HEK293 (cell line): ENCODE results near the gene EDN1.
A peak's percentile ranks its signal among the peaks of the same experiment; 100 is the strongest.

ENCODE experiments used
- CTCF ChIA-PET: fragments of 350-600 bp; formaldehyde crosslinking; extraction: SDS; loops from one replicate; lab custom pipeline; 2021; ENCODE audit warnings: antibody characterized with exemption; lab: Yijun Ruan, JAX
- POLR2A ChIA-PET: fragments of 300-600 bp; formaldehyde crosslinking; extraction: SDS; loops from one replicate; lab custom pipeline; 2020; ENCODE audit warnings: antibody characterized with exemption, inconsistent platforms; lab: Yijun Ruan, JAX
- H3K27ac ChIP-seq: fragments of 200-500 bp; sonication (Bioruptor generic); 2 replicates; pipeline ENCODE4 v1.5.1; 2014; ENCODE audit warnings: low read depth, low read length, control low read depth, inconsistent platforms; ENCODE audit errors: extremely low read depth
- H3K36me3 ChIP-seq, 2 experiments: fragments of 200-500 bp in 1 of 2; sonication (Bioruptor generic) in 1 of 2; 1 replicate in 1 of 2; 2 replicates in 1 of 2; pipeline ENCODE4 v1.5.1; 2014 to 2017; ENCODE audit warnings: inconsistent platforms in 2 of 2, low read length in 2 of 2; ENCODE audit not compliant: control insufficient read depth in 2 of 2, insufficient read depth in 1 of 2
- H3K4me1 ChIP-seq: fragments of 200-500 bp; sonication (Bioruptor generic); 2 replicates; pipeline ENCODE4 v1.5.1; 2014; ENCODE audit warnings: mild to moderate bottlenecking, low read length, inconsistent platforms; ENCODE audit not compliant: control insufficient read depth, insufficient read depth
- H3K4me3 ChIP-seq: 2 replicates; pipeline ENCODE4 v1.5.1; 2011; ENCODE audit warnings: low read depth, mild to moderate bottlenecking, control low read depth, low read length, moderate library complexity
- H3K9me3 ChIP-seq: fragments of 200-500 bp; sonication (Bioruptor generic); 2 replicates; pipeline ENCODE4 v1.5.1; 2014; ENCODE audit warnings: low read depth, low read length, inconsistent platforms; ENCODE audit not compliant: control insufficient read depth, insufficient read depth
- FEZF1 ChIP-seq: fragments of 450-650 bp; formaldehyde crosslinking; IDR thresholded peaks from 2 replicates; pipeline ENCODE4 v1.5.1; 2016; ENCODE audit warnings: missing biosample characterization, missing genetic modification characterization
- GLIS1 ChIP-seq: fragments of 450-650 bp; formaldehyde crosslinking; IDR thresholded peaks from 2 replicates; pipeline ENCODE4 v1.5.1; 2016; ENCODE audit warnings: missing biosample characterization, missing genetic modification characterization
- HOXA7 ChIP-seq: sonication (generic); formaldehyde crosslinking; IDR thresholded peaks from 2 replicates; pipeline ENCODE4 v1.8.1; 2022; ENCODE audit warnings: missing genetic modification reagents, borderline replicate concordance
- KLF9 ChIP-seq: fragments of 450-650 bp; formaldehyde crosslinking; IDR thresholded peaks from 2 replicates; pipeline ENCODE4 v1.5.1; 2016; ENCODE audit warnings: missing biosample characterization, missing genetic modification characterization, low read depth
- ZBTB20 ChIP-seq: fragments of 450-650 bp; formaldehyde crosslinking; IDR thresholded peaks from 2 replicates; pipeline ENCODE4 v1.5.1; 2016; ENCODE audit warnings: missing biosample characterization, missing genetic modification characterization
- ZNF132 ChIP-seq: fragments of 450-650 bp; formaldehyde crosslinking; IDR thresholded peaks from 2 replicates; pipeline ENCODE4 v1.5.1; 2017; ENCODE audit warnings: missing biosample characterization, missing genetic modification characterization, borderline replicate concordance
- ZNF146 ChIP-seq: fragments of 450-650 bp; formaldehyde crosslinking; IDR thresholded peaks from 2 replicates; pipeline ENCODE4 v1.5.1; 2016; ENCODE audit warnings: missing biosample characterization, missing genetic modification characterization
- ZNF169 ChIP-seq: fragments of 450-650 bp; formaldehyde crosslinking; IDR thresholded peaks from 2 replicates; pipeline ENCODE4 v1.5.1; 2016; ENCODE audit warnings: missing biosample characterization, missing genetic modification characterization
- ZNF324 ChIP-seq: fragments of 450-650 bp; formaldehyde crosslinking; IDR thresholded peaks from 2 replicates; pipeline ENCODE4 v1.5.1; 2016; ENCODE audit warnings: missing biosample characterization, missing genetic modification characterization
- ZNF530 ChIP-seq: fragments of 450-650 bp; formaldehyde crosslinking; IDR thresholded peaks from 2 replicates; pipeline ENCODE4 v1.5.1; 2016; ENCODE audit warnings: low read depth, missing biosample characterization, missing genetic modification characterization
- ZNF555 ChIP-seq: fragments of 450-650 bp; formaldehyde crosslinking; conservative IDR thresholded peaks from 2 replicates; pipeline ENCODE4 v1.5.1; 2017; ENCODE audit warnings: missing biosample characterization, mild to moderate bottlenecking, missing genetic modification characterization, inconsistent platforms
- ZNF654 ChIP-seq: fragments of 450-650 bp; formaldehyde crosslinking; IDR thresholded peaks from 2 replicates; pipeline ENCODE4 v1.5.1; 2016; ENCODE audit warnings: low read depth, missing biosample characterization, missing genetic modification characterization
- TF ChIP-seq, protein P1 (sequence below): fragments of 450-650 bp; formaldehyde crosslinking; IDR thresholded peaks from 2 replicates; pipeline ENCODE4 v1.5.1; 2016; ENCODE audit warnings: missing biosample characterization, missing genetic modification characterization
- TF ChIP-seq, protein P2 (sequence below): fragments of 450-650 bp; formaldehyde crosslinking; IDR thresholded peaks from 2 replicates; pipeline ENCODE4 v1.5.1; 2017; ENCODE audit warnings: missing biosample characterization, missing genetic modification characterization
- TF ChIP-seq, protein P3 (sequence below): fragments of 450-650 bp; formaldehyde crosslinking; optimal IDR thresholded peaks from 2 replicates; pipeline ENCODE3; 2016; ENCODE audit warnings: missing biosample characterization, mild to moderate bottlenecking, missing genetic modification characterization

The EDN1 gene

DNA sequence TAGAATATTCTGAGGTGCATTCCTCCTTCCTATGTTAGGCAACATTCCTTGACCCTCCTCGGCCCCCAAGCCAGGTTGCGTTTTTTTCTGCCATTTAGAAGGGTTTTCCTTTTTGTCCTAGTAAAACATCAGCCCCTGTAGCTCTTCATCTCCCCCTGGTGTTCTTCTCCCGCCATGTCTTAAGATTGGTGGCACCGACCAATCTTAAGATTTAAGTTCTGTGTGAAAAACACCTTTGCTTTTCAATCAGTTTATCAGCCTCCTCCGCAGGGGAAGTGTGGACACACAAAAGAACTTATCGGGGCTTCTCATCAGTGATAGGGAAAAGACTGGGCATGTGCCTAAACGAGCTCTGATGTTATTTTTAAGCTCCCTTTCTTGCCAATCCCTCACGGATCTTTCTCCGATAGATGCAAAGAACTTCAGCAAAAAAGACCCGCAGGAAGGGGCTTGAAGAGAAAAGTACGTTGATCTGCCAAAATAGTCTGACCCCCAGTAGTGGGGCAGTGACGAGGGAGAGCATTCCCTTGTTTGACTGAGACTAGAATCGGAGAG lies 719 bp upstream of the EDN1 start:
- Histone ChIP-seq H3K4me1 (peaks cover 9% of the 10 kb centered on the region), H3K4me3 (peak overlapping the region; percentile 50), H3K9me3 (no peaks in the 10 kb centered on the region), H3K27ac (no peak overlapping the region; the same call in 1 of the 2 replicates), H3K36me3 (no peaks in the 10 kb centered on the region)
- TF ChIP-seq ZNF555 (tag by site-specific recombination), result no peak
- no peak for TF ChIP-seq ZNF132
- peak; percentile 79 for TF ChIP-seq ZNF654 (tag by site-specific recombination)
- no peak for TF ChIP-seq ZNF530 (tag by site-specific recombination)
- no peak for TF ChIP-seq ZNF146
- TF ChIP-seq, protein P1, sequence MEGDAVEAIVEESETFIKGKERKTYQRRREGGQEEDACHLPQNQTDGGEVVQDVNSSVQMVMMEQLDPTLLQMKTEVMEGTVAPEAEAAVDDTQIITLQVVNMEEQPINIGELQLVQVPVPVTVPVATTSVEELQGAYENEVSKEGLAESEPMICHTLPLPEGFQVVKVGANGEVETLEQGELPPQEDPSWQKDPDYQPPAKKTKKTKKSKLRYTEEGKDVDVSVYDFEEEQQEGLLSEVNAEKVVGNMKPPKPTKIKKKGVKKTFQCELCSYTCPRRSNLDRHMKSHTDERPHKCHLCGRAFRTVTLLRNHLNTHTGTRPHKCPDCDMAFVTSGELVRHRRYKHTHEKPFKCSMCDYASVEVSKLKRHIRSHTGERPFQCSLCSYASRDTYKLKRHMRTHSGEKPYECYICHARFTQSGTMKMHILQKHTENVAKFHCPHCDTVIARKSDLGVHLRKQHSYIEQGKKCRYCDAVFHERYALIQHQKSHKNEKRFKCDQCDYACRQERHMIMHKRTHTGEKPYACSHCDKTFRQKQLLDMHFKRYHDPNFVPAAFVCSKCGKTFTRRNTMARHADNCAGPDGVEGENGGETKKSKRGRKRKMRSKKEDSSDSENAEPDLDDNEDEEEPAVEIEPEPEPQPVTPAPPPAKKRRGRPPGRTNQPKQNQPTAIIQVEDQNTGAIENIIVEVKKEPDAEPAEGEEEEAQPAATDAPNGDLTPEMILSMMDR (tag by site-specific recombination), result peak; percentile 62
- ChIA-PET CTCF (interaction anchor here (0.6 to 7.0 kb wide), 81 partner anchors 10 to 1797 kb away, joined by 3 to 82 read pairs (median 4); no protein-coding TSS in a partner anchor), POLR2A (interaction anchor here (0.6 to 1.9 kb wide), 14 partner anchors 8 to 318 kb away, joined by 3 to 10 read pairs (median 3); no protein-coding TSS in a partner anchor)

DNA sequence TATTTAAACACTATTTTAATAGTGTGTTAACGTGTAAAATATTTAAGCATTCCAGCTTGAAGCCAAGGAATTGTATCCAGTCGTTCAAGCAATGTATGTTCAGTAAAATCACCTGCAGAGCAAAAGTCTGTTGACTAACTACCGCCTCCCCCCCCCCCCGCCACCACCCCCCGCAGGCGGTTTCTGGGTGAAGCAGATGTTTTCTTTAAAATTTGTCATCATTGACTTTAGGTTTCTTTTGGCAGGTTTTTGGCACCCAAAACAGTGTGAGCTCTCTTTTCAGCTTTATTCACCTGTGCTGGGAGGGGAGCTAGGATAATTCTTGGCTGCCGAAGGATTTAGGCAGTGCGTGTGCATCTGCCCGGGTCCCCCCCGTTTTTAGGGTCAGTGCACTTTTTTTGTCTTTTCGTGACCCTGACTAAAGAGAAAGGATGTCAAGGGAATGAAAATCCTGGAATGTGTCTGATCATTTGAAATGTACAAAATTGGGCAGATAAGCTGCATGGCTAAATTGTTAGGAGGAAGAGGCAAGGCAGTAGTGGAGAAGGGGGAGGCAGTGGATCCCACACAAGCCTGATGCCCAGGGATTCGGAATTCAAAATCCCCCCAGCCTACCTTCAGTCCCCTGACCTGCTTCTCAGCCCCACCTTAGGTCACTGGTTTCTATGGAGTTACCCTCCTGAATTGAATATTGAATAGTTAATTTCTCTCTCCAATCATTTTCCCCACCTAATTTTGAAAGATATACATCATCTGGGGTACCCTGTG lies 1.1 kb downstream of the EDN1 start:
- H3K27ac ChIP-seq, result no peak overlapping the region
- TF ChIP-seq ZNF169 (tag by site-specific recombination) (no peak), KLF9 (tag by site-specific recombination) (no peak), FEZF1 (no peak), GLIS1 (tag by site-specific recombination) (peak; percentile 70), ZNF324 (tag by site-specific recombination) (no peak), ZBTB20 (tag by site-specific recombination) (peak; percentile 25; the same call in 1 of the 2 replicates), HOXA7 (no peak)
- TF ChIP-seq, protein P2, sequence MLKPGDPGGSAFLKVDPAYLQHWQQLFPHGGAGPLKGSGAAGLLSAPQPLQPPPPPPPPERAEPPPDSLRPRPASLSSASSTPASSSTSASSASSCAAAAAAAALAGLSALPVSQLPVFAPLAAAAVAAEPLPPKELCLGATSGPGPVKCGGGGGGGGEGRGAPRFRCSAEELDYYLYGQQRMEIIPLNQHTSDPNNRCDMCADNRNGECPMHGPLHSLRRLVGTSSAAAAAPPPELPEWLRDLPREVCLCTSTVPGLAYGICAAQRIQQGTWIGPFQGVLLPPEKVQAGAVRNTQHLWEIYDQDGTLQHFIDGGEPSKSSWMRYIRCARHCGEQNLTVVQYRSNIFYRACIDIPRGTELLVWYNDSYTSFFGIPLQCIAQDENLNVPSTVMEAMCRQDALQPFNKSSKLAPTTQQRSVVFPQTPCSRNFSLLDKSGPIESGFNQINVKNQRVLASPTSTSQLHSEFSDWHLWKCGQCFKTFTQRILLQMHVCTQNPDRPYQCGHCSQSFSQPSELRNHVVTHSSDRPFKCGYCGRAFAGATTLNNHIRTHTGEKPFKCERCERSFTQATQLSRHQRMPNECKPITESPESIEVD (tag by site-specific recombination), result no peak
- TF ChIP-seq, protein P3, sequence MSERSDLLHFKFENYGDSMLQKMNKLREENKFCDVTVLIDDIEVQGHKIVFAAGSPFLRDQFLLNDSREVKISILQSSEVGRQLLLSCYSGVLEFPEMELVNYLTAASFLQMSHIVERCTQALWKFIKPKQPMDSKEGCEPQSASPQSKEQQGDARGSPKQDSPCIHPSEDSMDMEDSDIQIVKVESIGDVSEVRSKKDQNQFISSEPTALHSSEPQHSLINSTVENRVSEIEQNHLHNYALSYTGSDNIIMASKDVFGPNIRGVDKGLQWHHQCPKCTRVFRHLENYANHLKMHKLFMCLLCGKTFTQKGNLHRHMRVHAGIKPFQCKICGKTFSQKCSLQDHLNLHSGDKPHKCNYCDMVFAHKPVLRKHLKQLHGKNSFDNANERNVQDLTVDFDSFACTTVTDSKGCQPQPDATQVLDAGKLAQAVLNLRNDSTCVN (tag by site-specific recombination), result no peak
- TF ChIP-seq, all 188 proteins: peak for 2
- CTCF ChIA-PET, result interaction anchor here (0.5 to 7.0 kb wide), 35 partner anchors 11 to 1729 kb away, joined by 3 to 82 read pairs (median 5); no protein-coding TSS in a partner anchor
- Histone ChIP-seq H3K4me1 (peaks cover 9% of the 10 kb centered on the region), H3K9me3 (no peaks in the 10 kb centered on the region), H3K36me3 (no peaks in the 10 kb centered on the region), H3K4me3 (peak overlapping the region; percentile 50)
- POLR2A ChIA-PET, result interaction anchor here (0.6 to 1.9 kb wide), 6 partner anchors 22 to 315 kb away, joined by 3 to 10 read pairs (median 3); no protein-coding TSS in a partner anchor
